GM18519 (cell line): ENCODE results near the gene GIPR.
"Not testable (repeated sequence)": the region's sequence is repeated elsewhere in the genome, so short reads cannot be mapped to it uniquely, and the experiment has no call there.

Experiments
- ATAC-seq: cut with Tn5 transposase; IDR thresholded peaks from one replicate; pipeline ENCODE4 v1.9.1; 2021; ENCODE audit warnings: mild to moderate bottlenecking, moderate library complexity; ENCODE audit not compliant: unreplicated experiment, low FRiP score

GIPR gene

GRCh38 chr19:45687599-45687998 is 19.6 kb downstream of the GIPR start:
- no peak for ATAC-seq

GRCh38 chr19:45691516-45692186 is 23.6 kb downstream of the GIPR start, which contains the start of gene SNRPD2:
SNRPD2 (minus strand) TSS chr19:45691953; CDS start chr19:45691888, 65 bp downstream.
- ATAC-seq: peak; percentile 37

- ATAC-seq: peak; percentile 78
These were observed 24.4 kb downstream of the GIPR start, which contains the start of gene QPCTL for GRCh38 chr19:45692187-45693105. QPCTL (plus strand) TSS chr19:45692666; CDS start chr19:45692704, 38 bp downstream.

- no peak for ATAC-seq
These were observed 25.2 kb downstream of the GIPR start for GRCh38 chr19:45693106-45693788.

- no peak for ATAC-seq
These were observed 33.7 kb downstream of the GIPR start for GRCh38 chr19:45701676-45702075.

GRCh38 chr19:45705115-45705514 is 37.1 kb downstream of the GIPR start:
- ATAC-seq: no peak

- no peak for ATAC-seq
These were observed 37.8 kb downstream of the GIPR start for GRCh38 chr19:45705710-45706415.

- ATAC-seq: no peak
These were observed 42.5 kb downstream of the GIPR start for GRCh38 chr19:45710356-45711130.

GRCh38 chr19:45711851-45712698 is 44.1 kb downstream of the GIPR start:
- ATAC-seq: no peak

- no peak for ATAC-seq
These were observed 44.7 kb downstream of the GIPR start for GRCh38 chr19:45712699-45713067.

- no peak for ATAC-seq
These were observed 45.1 kb downstream of the GIPR start for GRCh38 chr19:45713141-45713540.

GRCh38 chr19:45715139-45715538 is 47.1 kb downstream of the GIPR start:
- ATAC-seq: no peak

GRCh38 chr19:45716359-45717130 is 48.5 kb downstream of the GIPR start:
- ATAC-seq: no peak

- peak; percentile 85 for ATAC-seq
These were observed 49.3 kb downstream of the GIPR start for GRCh38 chr19:45717131-45717982.

GRCh38 chr19:45717983-45718650 is 50.1 kb downstream of the GIPR start:
- ATAC-seq: no peak

GRCh38 chr19:45720065-45720464 is 52.0 kb downstream of the GIPR start:
- ATAC-seq: not testable (repeated sequence)
